ENCODE data around the gene KISS1. TPM values are rescaled to one million over a fixed set of nuclear protein-coding genes. Genes with fewer than 3 reads are reported as not detected.
A peak's percentile ranks its signal among the peaks of the same experiment; 100 is the strongest.

KISS1 gene
- total RNA-seq, 1 donor from 2014 or later = not detected

GRCh38 chr1:204171751-204172178 lies 24.5 kb downstream of the KISS1 start:
- intact Hi-C loops (cut with micrococcal nuclease) = no loop called here
- ATAC-seq (no peak), DNase-seq (no peak)

- intact Hi-C loops (cut with micrococcal nuclease) = no loop called here
- no peak for DNase-seq
- ATAC-seq = no peak
These were observed 25.7 kb downstream of the KISS1 start for GRCh38 chr1:204170494-204171155.

GRCh38 chr1:204169858-204170257 lies 26.4 kb downstream of the KISS1 start:
- intact Hi-C loops (cut with micrococcal nuclease) = no loop called here
- no peak for DNase-seq
- no peak for ATAC-seq

GRCh38 chr1:204167730-204168129 lies 28.6 kb downstream of the KISS1 start:
- DNase-seq = no peak
- ATAC-seq = no peak
- intact Hi-C loops (cut with micrococcal nuclease) = no loop called here

GRCh38 chr1:204166219-204166618 lies 30.1 kb downstream of the KISS1 start, which contains the start of gene REN:
REN (minus strand) TSS chr1:204166337; CDS start chr1:204166293, 44 bp downstream.
- DNase-seq = no peak
- no peak for ATAC-seq
- intact Hi-C loops (cut with micrococcal nuclease) = no loop called here

DNA sequence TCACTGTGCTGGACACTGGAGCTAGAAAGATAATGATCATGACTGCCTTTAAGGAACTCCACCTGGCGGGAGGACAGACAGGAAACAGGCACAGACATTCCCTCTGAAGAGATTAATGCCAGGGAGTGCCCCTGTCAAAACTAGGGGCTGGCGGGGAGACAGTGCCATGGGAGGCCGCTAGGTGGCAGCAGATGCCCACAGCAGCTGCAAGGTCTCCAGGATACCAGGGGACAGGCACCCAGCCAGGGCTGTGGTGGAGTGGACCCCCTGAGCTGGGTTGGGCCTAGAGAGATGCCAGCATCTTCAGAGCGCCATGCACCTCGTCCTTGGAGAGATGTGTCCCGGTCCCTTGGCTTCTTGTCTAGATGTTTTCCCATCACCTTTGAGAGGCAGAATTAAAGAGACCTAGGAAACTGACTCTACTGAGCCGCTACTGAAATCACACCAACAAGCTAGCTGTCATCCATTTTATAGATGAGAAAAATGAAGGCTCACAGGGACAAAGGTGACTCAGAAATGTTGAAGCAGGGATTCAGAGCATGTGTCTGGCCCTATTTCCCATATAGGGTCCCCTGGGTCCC lies 33.7 kb downstream of the KISS1 start:
- intact Hi-C loops (cut with micrococcal nuclease) = loop anchor here (2.0 kb wide), 1 partner anchor 200 kb away; no protein-coding TSS in a partner anchor
- DNase-seq (peak; percentile 88), ATAC-seq (peak; percentile 92)

- DNase-seq (no peak), ATAC-seq (no peak)
- intact Hi-C loops (cut with micrococcal nuclease) = loop anchor here (2.0 kb wide), 1 partner anchor 201 kb away; no protein-coding TSS in a partner anchor
These were observed 34.4 kb downstream of the KISS1 start for GRCh38 chr1:204161609-204162493.

- ATAC-seq = no peak
- intact Hi-C loops (cut with micrococcal nuclease) = no loop called here
- DNase-seq = no peak
These were observed 38.3 kb downstream of the KISS1 start for GRCh38 chr1:204157962-204158361.

DNA sequence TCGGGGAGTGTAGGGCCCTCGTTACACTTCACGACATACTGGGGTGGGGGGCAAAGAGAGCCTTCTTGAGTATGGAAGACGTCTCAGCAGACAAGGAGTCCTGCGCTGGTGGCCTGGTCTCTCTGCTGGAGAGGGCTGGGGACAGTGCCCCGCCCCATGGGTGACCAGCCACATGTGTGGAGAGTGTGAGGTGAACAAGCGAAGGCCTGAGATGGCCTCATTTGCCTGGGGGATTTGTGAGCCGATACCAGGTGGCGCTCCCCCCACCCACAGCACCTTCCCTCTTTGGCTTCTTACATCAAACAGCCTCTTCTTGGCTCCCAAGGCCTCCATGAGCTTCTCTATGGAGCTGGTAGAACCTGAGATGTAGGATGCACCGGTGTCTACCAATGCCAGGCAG lies 40.4 kb downstream of the KISS1 start:
- no peak for DNase-seq
- ATAC-seq = no peak
- intact Hi-C loops (cut with micrococcal nuclease) = no loop called here

DNA sequence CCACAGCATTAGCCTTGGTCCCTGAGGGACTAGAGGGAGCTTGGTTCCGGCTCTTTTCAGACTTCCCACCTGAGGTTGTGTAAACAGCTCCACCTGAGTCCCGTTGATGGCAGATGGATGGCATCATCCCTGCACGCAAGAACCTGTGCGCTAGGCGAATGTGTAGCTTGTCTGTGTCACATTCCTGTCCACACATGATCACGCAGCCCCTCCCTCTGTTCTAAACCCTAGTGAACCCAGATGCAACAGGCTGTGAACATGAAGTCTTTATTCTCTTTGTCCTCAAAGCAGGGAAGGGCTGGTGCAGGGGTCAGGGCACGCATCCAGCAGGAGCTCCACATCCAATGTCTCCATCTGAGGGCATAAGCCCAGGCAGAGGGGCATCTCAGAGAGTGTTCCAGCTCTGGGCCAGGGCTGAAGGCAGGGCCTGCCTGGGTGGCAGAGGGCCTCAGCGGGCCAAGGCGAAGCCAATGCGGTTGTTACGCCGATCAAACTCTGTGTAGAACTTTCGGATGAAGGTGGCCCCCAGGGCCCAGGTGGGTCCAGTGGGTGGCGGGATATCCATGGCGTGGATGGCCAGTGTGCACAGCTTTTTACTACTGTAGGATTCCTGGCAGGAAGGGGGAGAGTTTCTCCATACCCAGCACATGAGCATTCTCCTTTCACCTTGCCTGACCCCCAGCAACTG lies 41.6 kb downstream of the KISS1 start:
- intact Hi-C loops (cut with micrococcal nuclease) = no loop called here
- ATAC-seq (no peak), DNase-seq (no peak)

- DNase-seq (no peak), ATAC-seq (no peak)
- intact Hi-C loops (cut with micrococcal nuclease) = no loop called here
These were observed 42.6 kb downstream of the KISS1 start for GRCh38 chr1:204153667-204154066.

GRCh38 chr1:204152310-204153044 lies 43.8 kb downstream of the KISS1 start:
- intact Hi-C loops (cut with micrococcal nuclease) = no loop called here
- ATAC-seq = peak; percentile 2
- DNase-seq = no peak

GRCh38 chr1:204151552-204152309 lies 44.6 kb downstream of the KISS1 start, which contains the start of gene ETNK2:
ETNK2 (minus strand) TSS chr1:204152044; CDS start chr1:204151852, 192 bp downstream.
- DNase-seq (peak; percentile 71), ATAC-seq (peak; percentile 68)
- intact Hi-C loops (cut with micrococcal nuclease) = no loop called here

DNA sequence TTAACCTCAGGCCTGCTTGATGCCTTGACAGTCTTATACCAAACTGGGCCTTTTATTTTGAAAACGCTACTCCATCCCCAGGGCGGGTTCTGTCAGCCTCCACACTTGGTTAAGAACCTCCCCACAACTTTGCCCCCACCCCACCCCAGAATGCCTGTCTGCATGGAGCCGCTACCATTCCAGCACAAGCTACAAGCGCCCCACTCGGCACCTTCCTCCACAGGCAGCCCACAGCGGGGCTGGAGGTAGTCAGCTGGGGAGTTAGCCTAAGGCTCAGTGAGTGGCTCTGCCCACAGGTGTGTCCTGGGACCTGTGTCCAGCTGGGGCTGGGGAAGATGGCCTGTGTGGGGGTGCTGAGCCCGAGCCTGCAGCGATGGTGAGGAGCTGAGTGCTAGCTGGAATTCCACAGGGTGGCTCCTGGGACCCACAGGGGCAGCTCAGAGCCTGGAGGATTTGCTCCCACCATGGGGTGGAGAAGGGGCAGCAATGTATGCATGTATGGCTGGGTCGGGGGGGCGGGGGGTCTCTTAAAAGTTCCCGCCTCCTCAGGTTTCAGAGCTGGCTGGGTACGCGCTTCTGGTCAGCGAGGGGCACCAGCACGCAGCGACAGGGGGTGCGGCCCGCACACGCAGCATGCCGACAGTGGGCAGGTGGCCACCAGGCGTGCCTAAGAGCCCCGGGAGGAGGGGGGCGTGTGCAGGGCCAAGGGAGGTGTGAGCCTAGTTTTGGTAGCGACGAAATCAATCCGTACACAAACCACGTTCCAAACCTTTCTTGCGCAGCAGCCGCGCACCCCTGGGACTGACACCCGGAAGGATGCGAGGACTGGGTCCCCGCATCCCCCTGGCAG lies 45.4 kb downstream of the KISS1 start:
- ATAC-seq (peak; percentile 30), DNase-seq (peak; percentile 41)
- intact Hi-C loops (cut with micrococcal nuclease) = no loop called here

GRCh38 chr1:204149635-204150565 lies 46.4 kb downstream of the KISS1 start:
- ATAC-seq (peak; percentile 44), DNase-seq (no peak)
- intact Hi-C loops (cut with micrococcal nuclease) = no loop called here

GRCh38 chr1:204149107-204149506 lies 47.2 kb downstream of the KISS1 start:
- ATAC-seq = no peak
- intact Hi-C loops (cut with micrococcal nuclease) = no loop called here

More at GRCh38 chr1:204149107-204149506, 47.2 kb downstream of the KISS1 start:
- no peak for DNase-seq
